B cell (primary cell): ENCODE results near the gene UTP15. TPM values are rescaled to one million over a fixed set of nuclear protein-coding genes. Genes with fewer than 3 reads are reported as not detected.

ENCODE experiments used
- ATAC-seq: fragments of 200-7000 bp; cut with Tn5 transposase; one replicate; pipeline ENCODE4 v1.10.0; 2021; ENCODE audit warnings: low read depth, mild to moderate bottlenecking, moderate number of reproducible peaks, moderate library complexity
- CTCF ChIA-PET: fragments of 350-600 bp; sonication (Branson Sonifier 250); formaldehyde crosslinking; loops from one replicate; lab custom pipeline; 2021; ENCODE audit warnings: antibody characterized with exemption, inconsistent platforms; lab: Charles Lee
- POLR2A ChIA-PET: fragments of 350-600 bp; sonication (Branson Sonifier 250); formaldehyde crosslinking; loops from one replicate; lab custom pipeline; 2021; ENCODE audit warnings: antibody characterized with exemption; lab: Charles Lee
- DNase-seq: peaks from one replicate; pipeline ENCODE4 v3.0.0; 2013
- H2AFZ ChIP-seq: 2 replicates; pipeline ENCODE4 v1.6.1; 2012; ENCODE audit warnings: mild to moderate bottlenecking, low read depth, low read length; ENCODE audit not compliant: insufficient read depth, poor library complexity, severe bottlenecking
- H3K27ac ChIP-seq, 2 donors: 1 replicate in 1 of 2; 2 replicates in 1 of 2; pipeline ENCODE4 v1.5.1; 2012 to 2013; ENCODE audit warnings: low read length in 2 of 2, mild to moderate bottlenecking in 2 of 2, moderate library complexity in 1 of 2
- H3K27me3 ChIP-seq, 4 experiments: fragments of 200-600 bp in 1 of 4; sonication (generic) in 1 of 4; replicated peaks in 1 of 4; 1 replicate in 2 of 4; 2 replicates in 2 of 4; pipeline versions ENCODE4 v1.6.1 to v1.7.0; 2013 to 2016; ENCODE audit warnings: low read length in 3 of 4, mild to moderate bottlenecking in 2 of 4, mixed read lengths in 1 of 4, moderate library complexity in 1 of 4; ENCODE audit not compliant: insufficient read depth in 4 of 4, control insufficient read depth in 3 of 4; ENCODE audit errors: control extremely low read depth in 1 of 4
- H3K36me3 ChIP-seq, 2 experiments: replicated peaks in 1 of 2; 1 replicate in 1 of 2; 2 replicates in 1 of 2; pipeline versions ENCODE4 v1.6.1 to v1.7.1; 2013; ENCODE audit warnings: low read length in 1 of 2; ENCODE audit not compliant: insufficient read depth in 2 of 2, control insufficient read depth in 1 of 2; ENCODE audit errors: control extremely low read depth in 1 of 2, extremely low read depth in 1 of 2
- H3K4me1 ChIP-seq, 2 donors: fragments of 200-600 bp in 1 of 2; sonication (generic) in 1 of 2; 1 replicate in 1 of 2; 2 replicates in 1 of 2; pipeline versions ENCODE4 v1.5.1 to v1.6.1; 2013 to 2017; ENCODE audit warnings: low read length in 2 of 2; ENCODE audit not compliant: control insufficient read depth in 2 of 2, insufficient read depth in 2 of 2
- H3K4me2 ChIP-seq: replicated peaks from 2 replicates; pipeline ENCODE3; 2012; ENCODE audit warnings: mild to moderate bottlenecking, low read depth, low read length; ENCODE audit not compliant: poor library complexity, severe bottlenecking
- H3K4me3 ChIP-seq, 5 experiments: fragments of 200-600 bp in 1 of 5; sonication (generic) in 1 of 5; 1 replicate in 3 of 5; 2 replicates in 2 of 5; pipeline versions ENCODE4 v1.5.1 to v1.7.0; 2011 to 2016; ENCODE audit warnings: low read length in 4 of 5, mild to moderate bottlenecking in 4 of 5, low read depth in 2 of 5, control low read depth in 1 of 5, moderate library complexity in 1 of 5; ENCODE audit not compliant: insufficient read depth in 1 of 5; ENCODE audit errors: control extremely low read depth in 1 of 5, extremely low read depth in 1 of 5
- H3K79me2 ChIP-seq: fragments of 200-600 bp; sonication (generic); one replicate; pipeline ENCODE4 v1.6.0; 2016; ENCODE audit warnings: low read length; ENCODE audit not compliant: control insufficient read depth, insufficient read depth
- H3K9ac ChIP-seq: fragments of 200-600 bp; sonication (generic); 2 replicates; pipeline ENCODE4 v1.6.1; 2017; ENCODE audit warnings: mild to moderate bottlenecking, low read length, moderate library complexity
- H3K9me3 ChIP-seq, 3 donors: one replicate each; pipeline versions ENCODE4 v1.6.1 to v1.7.1; 2013; ENCODE audit warnings: low read length in 2 of 3; ENCODE audit not compliant: control insufficient read depth in 2 of 3, insufficient read depth in 1 of 3; ENCODE audit errors: control extremely low read depth in 1 of 3
- H4K20me1 ChIP-seq: 2 replicates; pipeline ENCODE4 v1.6.0; 2012; ENCODE audit warnings: mild to moderate bottlenecking, low read length; ENCODE audit not compliant: insufficient read depth, control insufficient read depth, poor library complexity, severe bottlenecking
- H3K27ac Mint-ChIP-seq: one replicate; pipeline ENCODE4 v1.8.0; 2021; ENCODE audit warnings: mixed read lengths
- H3K27me3 Mint-ChIP-seq: one replicate; pipeline ENCODE4 v1.8.0; 2021; ENCODE audit warnings: mixed read lengths
- H3K4me1 Mint-ChIP-seq: one replicate; pipeline ENCODE4 v1.8.0; 2021; ENCODE audit warnings: mixed read lengths
- H3K4me3 Mint-ChIP-seq: one replicate; pipeline ENCODE4 v1.8.0; 2021; ENCODE audit warnings: mixed read lengths
- H3K9me3 Mint-ChIP-seq: one replicate; pipeline ENCODE4 v1.8.0; 2022; ENCODE audit warnings: mixed read lengths; ENCODE audit not compliant: insufficient read depth
- EZH2 ChIP-seq: IDR thresholded peaks from 2 replicates; pipeline ENCODE4 v1.6.1; 2012; ENCODE audit warnings: borderline replicate concordance, low read depth, mild to moderate bottlenecking, moderate library complexity, low read length; ENCODE audit not compliant: insufficient read depth, poor library complexity, severe bottlenecking
- WGBS: methylation state at CpG from one replicate; pipeline ENCODE4 v1.1.5; 2013; ENCODE audit warnings: missing lambda C conversion rate; ENCODE audit not compliant: insufficient coverage; 5-methylcytosine and 5-hydroxymethylcytosine counted together
- intact Hi-C: fragments of 100-400 bp; cut with micrococcal nuclease; formaldehyde crosslinking; loops from one replicate; pipeline ENCODE4 v1.10.0; 2022
- polyA plus RNA-seq: library from polyadenylated mRNA; depleted of rRNA; stranded (reverse); fragments of >200 nt; gene quantifications from 2 replicates; pipeline ENCODE4 v1.2.3, GENCODE V29; 2012
- total RNA-seq, 2 donors: library from RNA; stranded (reverse); fragments of 120-200 nt in 1 of 2; gene quantifications; 1 replicate in 1 of 2; 2 replicates in 1 of 2; pipeline versions ENCODE4 v1.2.3 to v1.2.4, GENCODE V29; 2013 to 2022
- TF ChIP-seq, protein P1 (sequence below): fragments of 200-600 bp; IDR thresholded peaks from one replicate; pipeline ENCODE4 v1.8.0; 2022; ENCODE audit warnings: antibody characterized with exemption, mild to moderate bottlenecking

The UTP15 gene
- total and polyA plus RNA-seq, 2 donors (not counting 1 experiment from before 2014, with no cell fraction given): 17.1 to 25.3 TPM

DNA sequence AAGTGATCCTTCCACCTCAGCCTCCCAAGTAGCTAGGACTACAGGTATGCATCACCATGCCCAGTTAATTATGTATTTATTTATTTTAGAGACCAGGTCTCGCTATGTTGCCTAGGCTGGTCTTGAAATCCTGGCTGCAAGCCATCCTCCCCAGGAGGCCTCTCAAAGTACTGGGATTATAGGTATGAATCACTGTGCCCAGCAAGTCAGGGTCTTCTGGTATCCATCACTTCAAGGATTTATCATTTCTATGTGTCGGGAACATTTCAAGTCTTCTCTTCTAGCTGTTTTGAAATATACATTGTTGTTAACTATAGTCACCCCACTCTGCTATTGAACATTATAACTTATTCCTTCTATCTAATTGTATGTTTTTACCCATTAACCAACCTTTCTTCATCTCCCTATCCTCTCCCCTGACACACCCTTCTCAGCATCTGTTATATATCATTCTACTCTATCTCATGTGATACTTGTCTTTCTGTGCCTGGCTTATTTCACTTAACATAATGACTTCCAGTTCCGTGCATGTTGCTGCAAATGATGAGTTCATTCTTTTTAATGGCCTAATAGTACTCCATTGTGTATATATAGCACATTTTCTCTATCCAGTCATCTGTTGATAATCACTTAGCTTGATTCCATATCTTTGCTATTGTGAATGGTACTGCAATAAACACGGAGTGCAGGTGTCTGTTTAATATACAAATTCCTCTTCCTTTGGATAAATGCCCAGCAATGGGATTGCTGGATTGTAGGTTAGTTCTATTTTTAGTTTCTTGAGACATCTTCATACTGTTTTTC, 26.4 kb downstream of the UTP15 start:
- no peaks in the 10 kb centered on the region for H3K79me2 ChIP-seq
- Mint-ChIP-seq H3K27ac (no peak overlapping the region), H3K9me3 (no peaks in the 10 kb centered on the region), H3K4me3 (no peak overlapping the region), H3K4me1 (no peaks in the 10 kb centered on the region), H3K27me3 (no peaks in the 10 kb centered on the region)
- no peaks in the 10 kb centered on the region for H3K9me3 ChIP-seq
- TF ChIP-seq, protein P1, sequence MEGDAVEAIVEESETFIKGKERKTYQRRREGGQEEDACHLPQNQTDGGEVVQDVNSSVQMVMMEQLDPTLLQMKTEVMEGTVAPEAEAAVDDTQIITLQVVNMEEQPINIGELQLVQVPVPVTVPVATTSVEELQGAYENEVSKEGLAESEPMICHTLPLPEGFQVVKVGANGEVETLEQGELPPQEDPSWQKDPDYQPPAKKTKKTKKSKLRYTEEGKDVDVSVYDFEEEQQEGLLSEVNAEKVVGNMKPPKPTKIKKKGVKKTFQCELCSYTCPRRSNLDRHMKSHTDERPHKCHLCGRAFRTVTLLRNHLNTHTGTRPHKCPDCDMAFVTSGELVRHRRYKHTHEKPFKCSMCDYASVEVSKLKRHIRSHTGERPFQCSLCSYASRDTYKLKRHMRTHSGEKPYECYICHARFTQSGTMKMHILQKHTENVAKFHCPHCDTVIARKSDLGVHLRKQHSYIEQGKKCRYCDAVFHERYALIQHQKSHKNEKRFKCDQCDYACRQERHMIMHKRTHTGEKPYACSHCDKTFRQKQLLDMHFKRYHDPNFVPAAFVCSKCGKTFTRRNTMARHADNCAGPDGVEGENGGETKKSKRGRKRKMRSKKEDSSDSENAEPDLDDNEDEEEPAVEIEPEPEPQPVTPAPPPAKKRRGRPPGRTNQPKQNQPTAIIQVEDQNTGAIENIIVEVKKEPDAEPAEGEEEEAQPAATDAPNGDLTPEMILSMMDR: no peak
- no peak for TF ChIP-seq EZH2
- intact Hi-C loops: loop anchor here (1.0 to 10.0 kb wide), 3 partner anchors 200 to 1056 kb away; no protein-coding TSS in a partner anchor
- DNase-seq (no peak), ATAC-seq (no peak)
- no CpG with 5 or more reads among the region's 4 CpGs for WGBS
- no peaks in the 10 kb centered on the region for H3K4me1 ChIP-seq
- H3K27me3 ChIP-seq: no peaks in the 10 kb centered on the region
- no peaks in the 10 kb centered on the region for H3K36me3 ChIP-seq
- no peak overlapping the region for H2AFZ ChIP-seq
- POLR2A ChIA-PET: no interaction called here
- no peak overlapping the region for H3K27ac ChIP-seq
- no peak overlapping the region for H3K4me2 ChIP-seq
- H3K9ac ChIP-seq: no peak overlapping the region
- no peaks in the 10 kb centered on the region for H4K20me1 ChIP-seq
- CTCF ChIA-PET: interaction anchor here (0.7 to 7.3 kb wide), 17 partner anchors 10 to 1057 kb away, joined by 3 to 101 read pairs (median 4); partner anchors contain the start of genes ANKRA2 and UTP15
- H3K4me3 ChIP-seq: no peak overlapping the region

DNA sequence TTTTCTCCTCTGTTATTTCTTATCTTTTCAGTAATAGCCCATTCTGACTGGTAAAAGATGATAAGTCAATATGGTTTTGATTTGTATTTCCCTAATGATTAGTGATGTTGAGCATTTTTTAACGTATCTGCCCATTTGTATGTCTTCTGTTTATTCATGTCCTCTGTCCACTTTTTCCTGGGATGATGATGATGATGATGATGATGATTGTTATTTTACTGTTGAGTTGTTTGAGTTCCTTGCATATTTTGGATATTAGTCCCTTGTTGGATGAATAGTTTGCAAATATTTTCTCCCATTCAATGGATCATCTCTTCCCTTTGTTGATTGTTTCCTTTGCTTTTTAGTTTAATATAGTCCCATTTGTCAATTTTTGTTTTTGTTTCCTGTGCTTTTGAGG, 27.0 kb downstream of the UTP15 start:
- no peak for TF ChIP-seq EZH2
- TF ChIP-seq, protein P1: no peak
- H3K79me2 ChIP-seq: no peaks in the 10 kb centered on the region
- no peaks in the 10 kb centered on the region for H3K36me3 ChIP-seq
- H3K4me3 ChIP-seq: no peak overlapping the region
- intact Hi-C loops: loop anchor here (10.0 kb wide), 1 partner anchor 312 kb away; no protein-coding TSS in a partner anchor
- no CpG with 5 or more reads among the region's 1 CpG for whole genome bisulfite sequencing
- H3K4me1 Mint-ChIP-seq: no peaks in the 10 kb centered on the region
- H3K4me3 Mint-ChIP-seq: no peak overlapping the region
- H3K4me1 ChIP-seq: no peaks in the 10 kb centered on the region
- no peaks in the 10 kb centered on the region for H3K27me3 ChIP-seq
- no peak overlapping the region for H3K27ac ChIP-seq
- ATAC-seq (no peak), DNase-seq (no peak)
- H3K9ac ChIP-seq: no peak overlapping the region
- no peak overlapping the region for H3K4me2 ChIP-seq
- H3K9me3 ChIP-seq: no peaks in the 10 kb centered on the region
- CTCF ChIA-PET: interaction anchor here (0.7 to 7.3 kb wide), 4 partner anchors 11 to 1057 kb away, joined by 3 to 101 read pairs (median 10); no protein-coding TSS in a partner anchor
- POLR2A ChIA-PET: no interaction called here
- no peak overlapping the region for H2AFZ ChIP-seq
- H3K27me3 Mint-ChIP-seq: no peaks in the 10 kb centered on the region
- no peaks in the 10 kb centered on the region for H3K9me3 Mint-ChIP-seq
- H3K27ac Mint-ChIP-seq: no peak overlapping the region
- no peaks in the 10 kb centered on the region for H4K20me1 ChIP-seq
